ENCODE results near the gene C4orf36. TPM values are rescaled to one million over a fixed set of nuclear protein-coding genes. Genes with fewer than 3 reads are reported as not detected.
A peak's percentile ranks its signal among the peaks of the same experiment; 100 is the strongest.

Gene C4orf36, protein sequence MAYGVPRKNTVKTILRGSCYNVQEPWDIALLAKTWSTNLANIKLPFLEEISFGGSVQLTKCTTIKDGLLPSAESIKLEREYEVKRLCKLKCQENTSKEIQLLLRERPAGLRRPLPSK
- total RNA-seq: 1 to 10 TPM in 1 of 7 donors, under 1 TPM in 1, not detected in 5; 0.82 to 1.1 TPM
- polyA plus RNA-seq: under 1 TPM in 1 of 3 donors, not detected in 2; 0.17 TPM
- long read RNA-seq, donor 1: 0 reads
- long read RNA-seq, donor 2: 0 reads

DNA sequence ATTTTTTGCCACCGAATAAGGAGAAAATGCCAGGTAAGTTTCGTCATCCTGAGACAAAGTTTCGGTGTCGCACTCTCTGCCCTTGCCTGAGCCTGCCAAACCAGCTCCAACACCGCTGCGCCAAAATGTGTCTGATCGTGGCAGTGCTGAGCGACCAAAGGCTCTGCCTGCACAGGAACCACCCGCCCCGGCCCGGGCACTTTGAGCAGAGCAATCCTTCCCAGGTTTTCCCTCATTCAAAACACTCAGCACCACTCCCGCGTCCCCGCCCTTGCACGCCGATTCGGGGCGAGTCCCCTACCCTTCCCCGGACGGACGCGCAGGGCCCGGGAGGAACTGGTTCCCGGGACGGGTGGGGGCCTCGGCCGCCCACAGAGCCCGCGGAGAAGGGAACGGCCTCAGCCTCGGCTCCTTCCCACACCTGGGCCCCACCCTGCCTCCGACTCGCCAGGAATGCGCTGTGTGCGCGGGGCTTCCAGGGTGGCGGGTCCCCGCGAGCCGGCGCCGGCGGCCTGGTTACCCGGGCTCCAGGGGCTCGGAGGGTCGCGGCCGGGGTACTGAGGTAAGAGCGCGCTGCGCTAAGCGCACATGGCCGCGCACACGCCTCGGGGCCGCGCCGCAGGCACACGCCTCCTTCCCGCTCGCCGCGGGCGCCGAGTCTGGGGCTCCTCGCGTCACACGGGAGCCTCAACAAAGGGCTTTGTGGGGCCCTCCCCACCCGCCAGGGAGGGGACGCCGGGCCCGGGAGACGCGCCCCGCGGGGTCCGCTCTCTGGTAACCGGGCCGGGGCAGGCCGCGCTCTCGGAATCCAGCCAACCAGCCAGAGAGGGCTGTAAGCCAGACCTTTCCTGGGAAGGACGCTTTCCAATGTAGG is at the start of gene C4orf36:
Gene C4orf36 (minus strand): TSS at position 661 of the 874 bp plus-strand sequence. CDS start 902 bp downstream, outside the sequence.
- Histone ChIP-seq H3K4me1 (peaks cover 0 to 18% (median 11%) of the 10 kb centered on the region in 6 donors), H3K36me3 (no peaks in the 10 kb centered on the region), H3K4me3 (peak within 1 kb of the TSS; percentile 51 to 80 (median 66)), H3K9me3 (no peaks in the 10 kb centered on the region), H3K27ac (peak within 1 kb of the TSS in 5 of 8 donors; percentile 16 to 74 (median 24)), H3K27me3 (replicated peaks in 1 of 7) (peaks cover 0 to 27% (median 5%) of the 10 kb centered on the region in 7 donors)
- WGBS, 5 donors: 1 to 2% (median 2%) methylated on average over 23 to 84 of the region's 84 CpGs
- TF ChIP-seq POLR2AphosphoS5 (IDR thresholded peaks at IDR 0.05): peak in 2 of 3 donors; percentile 48 to 62
- no peak for TF ChIP-seq POLR2A (IDR thresholded peaks at IDR 0.05)
- TF ChIP-seq, protein P1, sequence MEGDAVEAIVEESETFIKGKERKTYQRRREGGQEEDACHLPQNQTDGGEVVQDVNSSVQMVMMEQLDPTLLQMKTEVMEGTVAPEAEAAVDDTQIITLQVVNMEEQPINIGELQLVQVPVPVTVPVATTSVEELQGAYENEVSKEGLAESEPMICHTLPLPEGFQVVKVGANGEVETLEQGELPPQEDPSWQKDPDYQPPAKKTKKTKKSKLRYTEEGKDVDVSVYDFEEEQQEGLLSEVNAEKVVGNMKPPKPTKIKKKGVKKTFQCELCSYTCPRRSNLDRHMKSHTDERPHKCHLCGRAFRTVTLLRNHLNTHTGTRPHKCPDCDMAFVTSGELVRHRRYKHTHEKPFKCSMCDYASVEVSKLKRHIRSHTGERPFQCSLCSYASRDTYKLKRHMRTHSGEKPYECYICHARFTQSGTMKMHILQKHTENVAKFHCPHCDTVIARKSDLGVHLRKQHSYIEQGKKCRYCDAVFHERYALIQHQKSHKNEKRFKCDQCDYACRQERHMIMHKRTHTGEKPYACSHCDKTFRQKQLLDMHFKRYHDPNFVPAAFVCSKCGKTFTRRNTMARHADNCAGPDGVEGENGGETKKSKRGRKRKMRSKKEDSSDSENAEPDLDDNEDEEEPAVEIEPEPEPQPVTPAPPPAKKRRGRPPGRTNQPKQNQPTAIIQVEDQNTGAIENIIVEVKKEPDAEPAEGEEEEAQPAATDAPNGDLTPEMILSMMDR (IDR thresholded peaks at IDR 0.05 in 8 of 11, conservative IDR thresholded peaks at IDR 0.05 in 3 of 11): no peak
- peak; percentile 82 for DNase-seq
- intact Hi-C loops (cut with DNase I; ENCODE audit: low total_unique reads): no loop called here

DNA sequence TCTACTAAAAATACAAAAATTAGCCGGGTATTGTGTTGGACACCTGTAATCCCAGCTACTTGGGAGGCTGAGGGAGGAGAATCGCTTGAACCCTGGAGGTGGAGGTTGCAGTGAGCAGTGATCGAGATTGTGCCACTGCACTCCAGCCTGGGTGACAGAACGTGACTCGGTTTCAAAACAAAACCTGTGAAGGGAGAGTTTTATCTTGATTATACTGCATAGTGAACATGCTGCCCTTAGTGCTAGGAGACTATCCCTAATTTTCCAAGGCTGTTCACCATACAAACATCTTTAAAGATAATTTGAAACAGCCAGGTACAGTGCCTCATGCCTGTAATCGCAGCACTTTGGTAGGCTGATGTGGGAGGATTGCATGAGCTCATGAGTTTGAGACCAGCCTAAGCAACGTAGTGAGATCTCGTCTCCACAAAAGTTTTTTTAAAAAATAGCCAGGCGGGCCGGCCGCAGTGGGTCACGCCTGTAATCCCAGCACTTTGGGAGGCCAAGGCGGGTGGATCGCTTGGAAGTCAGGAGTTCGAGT is 48.8 kb upstream of the C4orf36 start:
- no peak for DNase-seq
- 88 to 97% (median 94%) methylated on average over 15 of the region's 15 CpGs for WGBS, 5 donors
- peak overlapping the region in 4 of 8 donors; percentile 96 to 99 (median 98) for H3K27ac ChIP-seq
- peaks cover 30 to 90% (median 63%) of the 10 kb centered on the region in 6 donors for H3K4me1 ChIP-seq
- intact Hi-C loops (cut with DNase I; ENCODE audit: low total_unique reads): no loop called here
- H3K27me3 ChIP-seq (replicated peaks in 1 of 7): no peaks in the 10 kb centered on the region
- no peaks in the 10 kb centered on the region for H3K9me3 ChIP-seq
- H3K4me3 ChIP-seq: no peak overlapping the region
- no peak for TF ChIP-seq POLR2AphosphoS5 (IDR thresholded peaks at IDR 0.05)
- H3K36me3 ChIP-seq: no peaks in the 10 kb centered on the region

DNA sequence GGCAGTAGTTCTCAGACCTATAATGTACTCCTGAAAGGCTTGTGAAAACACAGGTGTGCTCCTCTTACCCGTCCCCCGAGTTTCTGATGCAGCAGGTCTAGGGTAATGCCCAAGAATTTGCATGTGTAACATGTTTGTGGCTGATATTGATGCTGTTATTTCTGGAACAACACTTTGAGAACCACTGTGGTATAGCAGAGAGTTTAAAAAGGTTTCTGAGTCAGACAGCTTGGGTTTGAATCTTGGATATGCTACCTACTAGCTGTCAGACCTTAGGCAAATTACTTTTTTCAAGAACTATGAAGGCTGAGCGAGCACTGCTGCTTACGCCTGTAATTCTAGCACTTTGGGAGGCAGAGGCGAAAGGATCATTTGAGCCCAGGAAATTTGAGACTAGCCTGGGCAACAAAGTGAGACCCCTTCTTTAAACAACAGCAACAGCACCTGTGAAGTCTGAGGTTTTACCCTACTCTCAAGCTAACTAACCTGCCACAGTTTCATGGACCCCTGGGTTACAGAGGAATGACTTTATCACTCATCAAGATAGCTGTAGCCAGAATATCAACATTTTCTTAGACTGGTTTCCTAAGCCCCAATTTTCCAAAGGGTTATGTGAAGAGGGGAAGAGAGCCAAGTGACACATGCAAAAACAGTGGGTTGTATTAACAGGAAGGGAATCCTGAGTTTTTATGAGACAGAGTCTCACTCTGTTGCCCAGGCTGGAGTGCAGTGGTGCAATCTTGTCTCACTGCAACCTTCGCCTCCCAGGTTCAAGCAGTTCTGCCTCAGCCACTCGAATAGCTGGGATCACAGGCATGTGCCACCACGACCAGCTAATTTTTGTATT is 47.7 kb upstream of the C4orf36 start:
- H3K4me3 ChIP-seq: peak overlapping the region in 2 of 8 donors; percentile 5 to 95
- intact Hi-C loops (cut with DNase I; ENCODE audit: low total_unique reads): loop anchor here (5.0 kb wide), 1 partner anchor 67 kb away; no protein-coding TSS in a partner anchor
- H3K27me3 ChIP-seq (replicated peaks in 1 of 7): no peaks in the 10 kb centered on the region
- 48 to 61% (median 56%) methylated on average over 8 of the region's 8 CpGs for WGBS, 5 donors
- DNase-seq: no peak
- TF ChIP-seq, protein P1 (IDR thresholded peaks at IDR 0.05 in 8 of 11, conservative IDR thresholded peaks at IDR 0.05 in 3 of 11): no peak
- TF ChIP-seq POLR2AphosphoS5 (IDR thresholded peaks at IDR 0.05): peak in 1 of 3 donors; percentile 48
- peak overlapping the region; percentile 3 to 99 (median 86) for H3K27ac ChIP-seq
- H3K9me3 ChIP-seq: no peaks in the 10 kb centered on the region
- H3K36me3 ChIP-seq: no peaks in the 10 kb centered on the region
- H3K4me1 ChIP-seq: peaks cover 30 to 85% (median 64%) of the 10 kb centered on the region in 6 donors

Measured in spleen (tissue), 13 donors.